ENCODE data around the gene PARD3B. TPM values are rescaled to one million over a fixed set of nuclear protein-coding genes. Genes with fewer than 3 reads are reported as not detected.

The PARD3B gene
- total RNA-seq, 1 donor from 2014 or later, result 23.8 TPM

GRCh38 chr2:204726831-204727230 is 181.6 kb downstream of the PARD3B start:
- Histone ChIP-seq H3K27me3 (ENCODE audit: low read depth) (no peaks in the 10 kb centered on the region), H3K9me3 (no peaks in the 10 kb centered on the region), H3K36me3 (no peaks in the 10 kb centered on the region), H3K4me3 (no peak overlapping the region), H3K4me1 (no peaks in the 10 kb centered on the region), H3K27ac (no peak overlapping the region)
- TF ChIP-seq CTCF (IDR thresholded peaks at IDR 0.05), result no peak
- ATAC-seq (no peak), DNase-seq (no peak)
- intact Hi-C loops (cut with DNase I), result no loop called here

GRCh38 chr2:204727368-204727767 is 182.1 kb downstream of the PARD3B start:
- intact Hi-C loops (cut with DNase I), result no loop called here
- ATAC-seq, result no peak
- Histone ChIP-seq H3K27me3 (ENCODE audit: low read depth) (no peaks in the 10 kb centered on the region), H3K9me3 (no peaks in the 10 kb centered on the region), H3K27ac (no peak overlapping the region), H3K4me1 (no peaks in the 10 kb centered on the region), H3K36me3 (no peaks in the 10 kb centered on the region), H3K4me3 (no peak overlapping the region)
- TF ChIP-seq CTCF (IDR thresholded peaks at IDR 0.05), result no peak
- no peak for DNase-seq

- Histone ChIP-seq H3K27ac (no peak overlapping the region), H3K27me3 (ENCODE audit: low read depth) (no peaks in the 10 kb centered on the region), H3K4me1 (no peaks in the 10 kb centered on the region), H3K36me3 (no peaks in the 10 kb centered on the region), H3K4me3 (no peak overlapping the region), H3K9me3 (no peaks in the 10 kb centered on the region)
- no peak for TF ChIP-seq CTCF (IDR thresholded peaks at IDR 0.05)
- DNase-seq (no peak), ATAC-seq (no peak)
- intact Hi-C loops (cut with DNase I), result no loop called here
Measured at GRCh38 chr2:204730603-204731002, 185.3 kb downstream of the PARD3B start.

GRCh38 chr2:204732019-204732418 is 186.7 kb downstream of the PARD3B start:
- intact Hi-C loops (cut with DNase I), result no loop called here
- DNase-seq (no peak), ATAC-seq (no peak)
- Histone ChIP-seq H3K4me3 (no peak overlapping the region), H3K27me3 (ENCODE audit: low read depth) (no peaks in the 10 kb centered on the region), H3K27ac (no peak overlapping the region), H3K4me1 (no peaks in the 10 kb centered on the region), H3K36me3 (no peaks in the 10 kb centered on the region), H3K9me3 (no peaks in the 10 kb centered on the region)
- TF ChIP-seq CTCF (IDR thresholded peaks at IDR 0.05), result no peak

GRCh38 chr2:204737296-204737695 is 192.0 kb downstream of the PARD3B start:
- intact Hi-C loops (cut with DNase I), result no loop called here

More at GRCh38 chr2:204737296-204737695, 192.0 kb downstream of the PARD3B start:
- ATAC-seq (no peak), DNase-seq (no peak)
- Histone ChIP-seq H3K4me1 (no peaks in the 10 kb centered on the region), H3K27ac (no peak overlapping the region), H3K9me3 (peaks cover 11% of the 10 kb centered on the region), H3K36me3 (no peaks in the 10 kb centered on the region), H3K4me3 (no peak overlapping the region), H3K27me3 (ENCODE audit: low read depth) (no peaks in the 10 kb centered on the region)
- TF ChIP-seq CTCF (IDR thresholded peaks at IDR 0.05), result no peak

Measured in lower lobe of right lung (tissue), 2 donors.